ENCODE measurements around the gene LAMC3.
"Not testable (repeated sequence)": the region's sequence is repeated elsewhere in the genome, so short reads cannot be mapped to it uniquely, and the experiment has no call there.

Gene LAMC3

DNA sequence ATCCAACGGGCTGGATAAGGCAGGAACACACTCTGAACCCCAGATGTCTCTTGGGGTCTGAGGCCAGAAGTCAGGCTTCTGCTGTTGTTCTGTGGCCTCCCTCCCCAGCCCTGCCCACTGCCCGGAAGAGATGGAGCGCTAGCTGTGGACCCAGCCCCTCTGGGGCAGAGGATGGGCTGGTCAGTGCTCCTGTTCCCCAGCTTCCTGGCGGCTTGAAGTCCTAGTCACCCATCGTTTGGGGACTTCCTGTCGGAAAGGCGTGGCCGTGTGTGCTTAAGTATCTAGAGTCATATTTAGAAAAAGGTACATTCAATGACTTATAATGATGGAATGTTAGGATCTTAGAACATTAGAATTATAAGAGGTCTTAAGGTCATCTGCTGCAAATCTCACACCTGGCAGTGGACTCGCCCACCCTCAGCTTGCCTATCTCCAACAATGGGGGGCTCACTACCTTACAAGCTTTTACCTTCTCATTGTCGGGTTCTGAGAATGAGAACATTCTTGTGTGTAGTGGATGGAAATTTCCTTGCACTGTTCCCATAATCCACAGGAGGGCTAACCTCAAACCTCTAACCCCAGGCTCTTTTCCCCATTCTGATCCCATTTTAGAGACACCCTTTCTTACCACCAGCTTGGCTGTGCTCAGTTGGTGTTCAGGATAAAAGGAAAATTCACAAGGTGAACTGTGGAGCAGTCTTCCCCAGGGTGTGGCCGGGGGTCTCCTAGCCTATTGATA lies 74.0 kb downstream of the LAMC3 start:
- DNase-seq, result no peak

GRCh38 chr9:131084661-131085369 lies 75.8 kb downstream of the LAMC3 start:
- DNase-seq, result no peak

- no peak for DNase-seq
Measured at GRCh38 chr9:131085370-131086122, 76.6 kb downstream of the LAMC3 start.

DNA sequence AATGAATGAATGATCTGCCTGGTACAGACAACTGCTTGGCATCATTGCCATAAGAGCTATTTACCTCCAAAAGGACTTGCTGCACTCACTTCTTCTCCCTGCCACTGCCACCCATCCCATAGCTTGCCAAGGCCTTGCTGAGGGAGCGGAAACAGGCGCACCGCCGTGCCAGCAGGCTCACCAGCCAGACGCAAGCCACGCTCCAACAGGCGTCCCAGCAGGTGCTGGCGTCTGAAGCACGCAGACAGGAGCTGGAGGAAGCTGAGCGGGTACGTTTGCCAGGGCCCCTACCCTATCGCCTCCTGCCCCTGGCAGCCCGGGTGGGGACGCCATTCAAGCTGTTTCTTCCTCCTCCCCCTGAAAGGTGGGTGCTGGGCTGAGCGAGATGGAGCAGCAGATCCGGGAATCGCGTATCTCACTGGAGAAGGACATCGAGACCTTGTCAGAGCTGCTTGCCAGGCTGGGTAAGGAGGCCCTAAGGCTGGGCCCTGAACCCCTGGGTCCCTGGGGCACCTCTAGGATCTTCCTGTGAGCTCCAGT lies 78.5 kb downstream of the LAMC3 start:
- peak; percentile 8 to 65 for DNase-seq

DNA sequence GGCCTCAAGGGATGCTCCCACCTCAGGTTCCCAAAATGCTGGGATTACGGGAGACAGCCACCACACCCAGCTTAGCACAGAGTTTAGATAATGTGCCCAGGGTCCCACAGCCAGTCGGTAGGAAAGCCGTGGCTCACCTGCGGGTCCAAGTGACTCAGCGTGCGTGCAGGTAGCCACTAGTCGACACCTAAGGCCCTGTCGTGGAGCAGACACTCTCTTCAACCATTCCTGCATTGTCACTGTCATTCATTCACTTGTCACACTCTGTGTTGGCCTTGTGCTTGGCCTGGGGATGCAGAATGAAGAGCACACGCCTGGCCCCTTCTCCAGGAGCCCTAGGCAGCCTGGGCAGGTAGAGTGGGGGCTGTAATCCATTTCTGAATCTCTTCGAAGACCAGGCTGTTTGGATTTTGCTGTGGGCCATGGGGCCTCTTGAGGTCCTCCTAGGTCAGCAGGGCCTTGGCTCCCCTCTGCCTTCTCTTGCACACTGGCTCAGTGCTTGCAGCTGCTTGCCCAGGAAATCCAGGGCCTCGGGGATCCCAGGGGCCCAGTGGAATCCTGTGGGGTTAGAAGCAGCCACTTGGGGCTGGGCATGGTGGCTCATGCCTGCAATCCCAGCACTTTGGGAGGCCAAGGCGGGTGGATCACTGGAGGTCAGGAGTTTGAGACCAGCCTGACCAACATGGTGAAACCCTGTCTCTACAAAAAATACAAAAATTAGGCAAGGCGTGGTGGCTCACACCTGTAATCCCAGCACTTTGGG lies 81.2 kb downstream of the LAMC3 start:
- no peak for DNase-seq

DNA sequence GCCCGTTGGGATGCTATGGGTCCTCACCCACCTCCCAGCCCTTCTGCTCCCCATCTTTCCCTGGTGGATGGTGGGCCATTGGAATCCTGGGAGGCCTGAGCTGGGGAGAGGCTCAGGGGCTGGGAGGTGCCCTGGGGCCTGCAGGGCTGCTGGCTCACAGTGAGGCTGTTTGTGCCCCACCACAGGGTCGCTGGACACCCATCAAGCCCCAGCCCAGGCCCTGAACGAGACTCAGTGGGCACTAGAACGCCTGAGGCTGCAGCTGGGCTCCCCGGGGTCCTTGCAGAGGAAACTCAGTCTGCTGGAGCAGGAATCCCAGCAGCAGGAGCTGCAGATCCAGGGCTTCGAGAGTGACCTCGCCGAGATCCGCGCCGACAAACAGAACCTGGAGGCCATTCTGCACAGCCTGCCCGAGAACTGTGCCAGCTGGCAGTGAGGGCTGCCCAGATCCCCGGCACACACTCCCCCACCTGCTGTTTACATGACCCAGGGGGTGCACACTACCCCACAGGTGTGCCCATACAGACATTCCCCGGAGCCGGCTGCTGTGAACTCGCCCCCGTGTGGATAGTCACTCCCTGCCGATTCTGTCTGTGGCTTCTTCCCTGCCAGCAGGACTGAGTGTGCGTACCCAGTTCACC lies 82.5 kb downstream of the LAMC3 start:
- no peak for DNase-seq

DNA sequence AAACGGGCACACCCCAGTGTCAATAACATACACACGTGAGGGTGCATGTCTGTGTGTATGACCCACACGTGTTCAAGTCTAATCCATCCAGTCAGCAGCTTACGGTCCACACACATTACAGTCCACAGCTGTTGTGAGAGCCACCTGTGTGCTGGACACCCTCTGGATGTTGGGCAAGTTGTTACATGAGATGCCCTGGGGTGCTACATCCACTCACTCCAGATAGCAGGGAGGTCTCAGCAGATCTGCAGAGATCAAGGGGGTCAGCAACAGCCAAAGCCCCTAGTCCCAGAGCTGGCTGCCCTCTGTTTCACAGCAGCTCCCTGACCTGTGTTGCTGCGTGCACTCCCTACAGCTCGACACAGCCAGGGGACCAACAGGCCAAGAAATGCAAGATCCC lies 83.1 kb downstream of the LAMC3 start:
- no peak for DNase-seq

GRCh38 chr9:131092548-131093440 lies 83.8 kb downstream of the LAMC3 start:
- no peak for DNase-seq

- no peak for DNase-seq
Measured at GRCh38 chr9:131094015-131094414, 85.0 kb downstream of the LAMC3 start.

DNA sequence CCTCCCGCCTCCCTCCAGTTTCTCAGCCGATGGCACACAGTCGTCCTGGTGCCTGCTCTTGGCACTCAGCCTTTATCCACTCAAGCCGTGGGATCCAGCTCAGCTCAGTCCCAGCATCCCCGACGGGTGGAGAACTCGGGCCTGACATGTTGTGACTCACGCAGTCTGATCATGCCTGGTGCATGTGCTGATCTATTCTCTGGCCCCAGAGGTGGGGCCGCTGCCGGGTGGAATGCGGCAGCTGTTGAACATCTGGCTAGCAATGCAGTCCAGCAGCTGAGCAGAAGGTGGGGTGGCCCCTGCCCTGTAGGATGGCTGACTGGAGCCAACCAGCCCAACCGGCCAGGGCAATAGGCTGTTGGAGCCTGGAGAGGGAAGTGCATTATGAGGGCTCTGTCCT lies 85.6 kb downstream of the LAMC3 start:
- no peak for DNase-seq

DNA sequence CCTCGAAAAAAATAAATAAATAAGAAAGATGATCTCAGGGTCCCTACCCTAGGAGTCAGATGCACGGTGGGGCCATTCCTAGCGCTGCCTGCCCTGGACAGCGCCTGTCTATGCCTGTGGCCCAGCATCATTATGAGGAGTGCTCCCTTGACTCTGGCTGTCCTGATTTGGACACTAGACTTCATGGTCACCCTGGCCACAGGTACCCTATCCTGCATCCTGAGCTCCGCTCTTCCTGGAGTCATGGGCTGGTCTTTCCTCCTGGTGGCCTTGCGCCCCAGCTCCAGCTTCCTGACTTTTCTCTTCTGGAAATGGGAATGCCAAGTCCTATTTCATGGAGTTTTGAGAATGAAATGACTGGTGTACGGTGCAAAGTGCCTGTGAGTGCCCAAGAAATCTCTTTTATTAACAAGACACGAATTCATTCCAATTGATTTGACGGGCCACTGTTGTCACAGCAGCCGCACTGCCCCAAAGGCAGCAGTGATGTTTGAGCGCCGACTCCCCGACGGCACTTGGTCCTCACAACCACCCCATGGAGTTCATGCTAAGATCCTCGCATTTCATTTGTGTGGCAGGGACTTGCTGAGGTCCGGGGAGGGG lies 86.8 kb downstream of the LAMC3 start:
- no peak for DNase-seq

DNA sequence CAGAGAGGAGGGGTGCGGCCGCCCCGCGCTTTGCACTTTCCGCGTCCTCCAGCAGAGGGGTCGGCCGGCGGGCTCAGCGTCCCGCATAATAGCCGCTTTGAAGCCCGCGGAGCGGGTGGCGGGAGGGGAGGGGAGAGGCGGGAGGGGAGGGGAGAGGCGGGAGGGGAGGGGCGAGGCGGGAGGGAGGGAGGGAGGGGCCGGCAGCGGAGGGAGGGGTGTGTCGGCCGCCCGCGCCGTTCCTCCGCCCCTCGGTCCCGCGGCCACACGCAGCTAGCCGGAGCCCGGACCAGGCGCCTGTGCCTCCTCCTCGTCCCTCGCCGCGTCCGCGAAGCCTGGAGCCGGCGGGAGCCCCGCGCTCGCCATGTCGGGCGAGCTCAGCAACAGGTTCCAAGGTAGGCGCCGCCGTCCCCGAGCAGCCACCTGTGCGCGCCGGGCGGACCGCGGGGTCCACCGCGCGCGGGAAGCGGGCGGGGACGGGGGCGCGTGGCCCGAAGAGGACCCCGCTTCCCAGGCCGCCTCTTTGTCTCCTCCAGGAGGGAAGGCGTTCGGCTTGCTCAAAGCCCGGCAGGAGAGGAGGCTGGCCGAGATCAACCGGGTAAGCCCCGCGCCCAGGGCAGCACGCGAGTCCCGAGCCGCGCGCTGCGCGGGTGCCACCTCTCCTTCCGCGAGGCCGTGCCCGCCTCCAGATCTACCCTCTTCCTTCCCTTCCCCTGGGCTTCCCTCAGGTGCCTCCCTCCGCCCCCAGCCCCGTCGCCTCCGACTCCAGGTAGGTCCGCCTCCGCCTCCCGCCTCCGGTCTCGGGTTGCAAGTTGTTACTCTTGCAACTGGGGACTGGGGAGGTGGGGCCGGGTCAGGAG lies 87.5 kb downstream of the LAMC3 start, which contains the start of gene AIF1L:
Gene AIF1L, plus strand, starts transcription at position 263 of the 857 bp plus-strand sequence. Its CDS starts 99 bp downstream, at position 362.
- no peak for DNase-seq

DNA sequence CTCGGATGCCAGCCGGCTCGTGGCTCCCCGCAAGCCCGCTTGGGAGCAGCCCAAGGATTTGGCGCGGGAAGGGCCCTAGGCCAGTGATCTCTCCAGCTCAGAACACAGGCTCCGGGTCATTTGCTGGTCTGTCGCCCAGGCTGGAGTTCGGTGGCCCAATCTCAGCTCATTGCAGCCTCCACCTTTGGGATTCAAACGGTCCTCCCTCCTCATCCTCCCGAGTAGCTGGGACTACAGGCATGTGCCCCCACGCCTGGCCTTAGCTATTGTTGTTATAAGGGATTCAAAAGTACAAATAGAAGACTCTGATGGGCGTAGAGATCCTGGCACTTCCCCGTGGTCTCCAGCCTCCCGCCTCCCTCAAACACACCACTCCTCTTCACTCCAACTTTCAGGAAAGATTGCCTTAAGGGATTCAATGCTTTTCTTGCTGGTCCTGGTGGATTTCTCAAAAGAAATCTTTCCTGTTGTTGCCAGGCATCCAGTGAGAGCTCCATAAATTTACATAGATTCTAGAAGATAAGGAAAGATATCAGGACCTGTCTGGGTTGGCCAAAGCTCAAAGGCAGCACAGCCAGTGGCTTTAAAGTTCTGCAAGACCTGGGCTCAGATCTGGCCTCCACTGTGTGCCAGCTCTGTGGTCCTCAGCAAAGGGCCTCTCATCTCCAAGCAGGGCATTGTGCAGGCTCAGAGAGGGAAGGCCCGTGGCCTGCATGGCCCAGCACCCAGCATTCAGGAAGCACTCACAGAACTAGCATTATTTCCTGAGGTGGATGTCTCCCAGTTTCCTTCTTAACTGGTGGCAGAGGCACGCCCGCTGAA lies 88.4 kb downstream of the LAMC3 start:
- DNase-seq, result no peak

GRCh38 chr9:131097948-131098278 lies 88.9 kb downstream of the LAMC3 start:
- no peak for DNase-seq

DNA sequence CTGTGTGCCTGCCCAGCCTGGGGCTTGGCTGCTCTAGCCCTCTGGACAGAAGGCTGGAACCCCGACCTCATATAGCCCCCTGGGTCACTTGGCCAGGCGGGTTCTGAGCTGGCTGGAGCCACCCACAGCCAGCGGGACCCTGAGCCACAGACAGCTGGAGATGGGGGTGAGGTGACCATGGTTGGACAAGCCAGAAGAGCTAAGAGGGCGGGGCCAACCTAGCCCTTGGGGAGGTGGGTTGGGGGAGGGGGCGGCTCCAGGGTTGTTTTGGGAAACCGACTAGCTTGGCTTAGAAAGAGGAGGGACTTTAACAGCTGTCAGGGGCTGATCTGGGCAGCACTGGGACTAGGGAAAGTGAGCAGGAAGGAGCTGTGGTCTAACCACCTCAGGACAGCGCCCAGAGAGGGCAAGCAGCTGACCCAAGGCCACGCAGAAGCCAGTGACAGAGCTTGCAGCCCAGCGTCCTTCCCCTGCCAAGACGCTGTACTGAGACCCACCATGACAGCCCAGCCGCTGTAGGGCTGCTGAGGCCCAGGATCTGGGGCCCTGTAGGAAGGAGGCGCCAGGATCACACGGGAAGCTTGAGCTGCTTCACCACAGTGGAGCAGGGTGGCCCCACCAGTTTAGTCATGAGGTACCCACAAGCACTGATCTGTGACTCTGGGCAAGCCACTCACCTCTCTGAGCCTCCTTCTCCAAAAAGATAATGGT lies 89.6 kb downstream of the LAMC3 start:
- no peak for DNase-seq

DNA sequence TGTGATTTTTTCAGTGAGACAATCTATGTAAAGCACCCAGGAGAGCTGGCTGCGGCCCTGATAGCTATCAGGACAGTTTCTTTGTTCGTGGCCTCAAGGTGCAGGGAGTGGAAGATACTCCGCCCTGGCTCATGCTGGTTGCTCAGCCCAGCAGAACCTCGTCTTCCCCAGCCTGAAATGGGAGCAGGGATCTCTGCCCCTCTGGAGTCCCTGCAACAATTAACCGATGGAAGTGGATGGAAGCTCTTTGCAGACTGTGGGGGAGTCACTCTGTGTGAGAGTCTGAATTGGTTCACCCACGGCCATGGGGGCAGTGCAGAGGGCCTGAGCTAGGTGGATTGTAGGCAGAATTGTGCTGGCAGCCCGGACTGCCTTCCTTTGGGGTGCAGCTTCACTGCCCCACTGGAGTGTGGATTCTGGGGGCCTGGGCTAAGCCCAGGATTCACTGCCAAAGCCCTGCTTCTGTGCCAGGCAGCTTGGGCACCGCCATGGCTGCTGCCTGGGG lies 90.2 kb downstream of the LAMC3 start:
- DNase-seq, result no peak

- not testable (repeated sequence) for DNase-seq
Measured at GRCh38 chr9:131099845-131100244, 90.9 kb downstream of the LAMC3 start.

DNA sequence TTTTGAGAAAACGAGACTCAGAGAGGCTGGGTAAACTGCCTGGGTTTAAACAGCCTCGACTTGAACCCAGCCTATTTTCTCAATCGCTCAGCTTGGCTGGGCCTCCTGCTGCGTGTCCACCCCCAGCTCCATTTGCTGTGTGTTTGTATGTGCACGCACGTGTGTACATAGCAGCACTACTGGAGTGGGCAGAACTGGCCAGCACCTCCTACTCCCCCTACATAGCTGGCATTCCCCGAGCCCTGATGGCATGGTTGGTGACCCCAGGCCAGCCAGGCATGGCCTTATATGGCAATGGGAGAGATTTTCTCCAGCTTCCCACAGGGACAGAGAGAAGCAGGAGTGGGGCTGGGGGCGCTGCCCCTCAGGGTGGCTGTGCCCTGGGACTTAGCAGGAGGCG lies 91.5 kb downstream of the LAMC3 start:
- DNase-seq, result no peak

Data from NCI-H446 (cell line).